HPDE6-E6E7 (cell line): ENCODE data around the gene CRHR1.
"Not testable (repeated sequence)": the region's sequence is repeated elsewhere in the genome, so short reads cannot be mapped to it uniquely, and the experiment has no call there.

Experiments
- DNase-seq: peaks from one replicate; pipeline ENCODE4 v3.0.0; 2011; ENCODE audit warnings: missing footprints; ENCODE audit errors: extremely low spot score

Gene CRHR1

DNA sequence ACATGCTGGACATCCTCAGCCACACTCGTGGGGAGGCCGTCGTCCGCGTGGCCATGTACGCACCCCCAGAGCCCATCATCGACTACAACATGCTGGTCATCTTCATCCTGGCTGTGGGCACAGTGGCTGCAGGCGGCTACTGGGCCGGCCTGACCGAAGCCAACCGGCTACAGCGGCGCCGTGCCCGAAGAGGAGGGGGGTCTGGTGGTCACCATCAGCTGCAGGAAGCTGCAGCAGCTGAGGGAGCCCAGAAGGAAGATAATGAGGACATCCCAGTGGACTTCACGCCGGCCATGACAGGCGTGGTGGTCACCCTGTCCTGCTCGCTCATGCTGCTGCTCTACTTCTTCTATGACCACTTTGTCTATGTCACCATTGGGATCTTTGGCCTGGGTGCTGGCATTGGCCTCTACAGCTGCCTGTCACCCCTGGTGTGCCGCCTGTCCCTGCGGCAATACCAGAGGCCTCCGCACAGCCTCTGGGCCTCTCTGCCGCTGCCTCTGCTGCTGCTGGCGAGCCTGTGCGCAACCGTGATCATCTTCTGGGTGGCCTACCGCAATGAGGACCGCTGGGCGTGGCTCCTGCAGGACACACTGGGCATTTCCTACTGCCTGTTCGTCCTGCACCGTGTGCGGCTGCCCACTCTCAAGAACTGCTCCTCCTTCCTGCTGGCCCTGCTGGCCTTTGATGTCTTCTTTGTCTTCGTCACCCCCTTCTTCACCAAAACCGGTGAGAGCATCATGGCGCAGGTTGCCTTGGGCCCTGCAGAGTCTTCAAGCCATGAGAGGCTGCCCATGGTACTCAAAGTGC is 61.5 kb downstream of the CRHR1 start:
- DNase-seq = no peak

DNA sequence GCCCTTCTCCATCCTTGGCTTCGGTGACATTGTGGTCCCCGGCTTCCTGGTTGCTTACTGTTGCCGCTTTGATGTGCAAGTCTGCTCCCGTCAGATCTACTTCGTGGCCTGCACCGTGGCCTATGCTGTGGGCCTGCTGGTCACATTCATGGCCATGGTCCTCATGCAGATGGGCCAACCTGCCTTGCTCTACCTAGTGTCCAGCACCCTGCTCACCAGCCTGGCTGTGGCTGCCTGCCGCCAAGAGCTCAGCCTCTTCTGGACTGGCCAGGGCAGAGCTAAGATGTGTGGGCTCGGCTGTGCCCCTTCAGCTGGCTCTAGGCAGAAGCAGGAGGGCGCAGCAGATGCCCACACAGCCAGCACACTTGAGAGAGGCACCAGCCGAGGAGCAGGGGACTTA is 62.1 kb downstream of the CRHR1 start:
- DNase-seq = no peak

DNA sequence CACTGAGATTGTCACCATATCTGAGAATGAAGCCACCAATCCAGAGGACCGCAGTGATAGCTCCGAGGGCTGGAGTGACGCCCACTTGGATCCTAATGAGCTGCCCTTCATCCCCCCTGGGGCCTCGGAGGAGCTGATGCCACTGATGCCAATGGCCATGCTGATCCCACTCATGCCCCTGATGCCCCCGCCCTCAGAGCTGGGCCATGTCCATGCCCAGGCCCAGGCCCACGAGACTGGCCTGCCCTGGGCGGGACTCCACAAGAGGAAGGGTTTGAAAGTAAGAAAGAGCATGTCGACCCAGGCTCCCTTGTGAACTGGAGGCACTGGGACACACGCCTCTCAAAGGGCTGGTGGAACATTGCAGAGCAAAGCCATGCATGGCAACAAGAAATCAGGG is 62.5 kb downstream of the CRHR1 start:
- no peak for DNase-seq

DNA sequence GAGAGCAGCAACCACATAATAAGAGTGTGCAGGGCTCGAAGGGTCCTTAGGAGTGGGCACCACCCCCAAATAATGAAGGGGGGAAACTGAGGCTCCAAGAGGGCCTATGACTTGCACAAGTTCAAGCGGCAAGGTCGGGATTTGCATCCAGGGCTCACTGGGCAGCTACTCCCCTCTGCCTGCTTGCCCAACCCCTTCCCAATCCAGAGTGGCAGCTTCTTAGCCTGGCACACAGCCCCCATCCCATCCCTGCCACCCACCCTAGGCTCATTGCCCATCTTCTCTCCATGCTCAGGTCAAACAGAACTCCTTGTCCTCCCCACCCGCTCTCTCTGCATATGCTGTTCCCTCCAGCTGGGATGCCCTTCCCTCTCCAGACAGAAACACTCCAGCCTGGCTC is 63.0 kb downstream of the CRHR1 start:
- DNase-seq = no peak

DNA sequence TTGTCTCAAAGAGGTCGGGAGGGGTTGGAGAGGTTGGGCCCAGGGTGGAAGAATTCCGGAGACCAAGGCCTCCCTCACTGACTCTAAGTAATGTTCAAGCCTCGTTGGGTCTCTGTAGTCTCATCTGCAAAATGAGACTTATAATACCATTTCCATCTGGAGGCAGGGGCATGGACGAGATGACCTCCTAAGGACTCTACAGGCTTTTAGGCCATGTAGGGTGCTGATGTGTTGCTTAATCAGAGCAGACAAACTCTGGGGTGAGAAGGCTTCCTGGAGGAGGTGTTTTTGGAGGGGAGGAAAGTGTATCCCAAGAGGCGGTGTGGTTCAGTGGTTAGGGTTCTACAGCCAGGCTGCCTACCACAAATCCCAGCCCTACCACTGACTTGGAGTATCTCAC is 63.6 kb downstream of the CRHR1 start:
- no peak for DNase-seq

DNA sequence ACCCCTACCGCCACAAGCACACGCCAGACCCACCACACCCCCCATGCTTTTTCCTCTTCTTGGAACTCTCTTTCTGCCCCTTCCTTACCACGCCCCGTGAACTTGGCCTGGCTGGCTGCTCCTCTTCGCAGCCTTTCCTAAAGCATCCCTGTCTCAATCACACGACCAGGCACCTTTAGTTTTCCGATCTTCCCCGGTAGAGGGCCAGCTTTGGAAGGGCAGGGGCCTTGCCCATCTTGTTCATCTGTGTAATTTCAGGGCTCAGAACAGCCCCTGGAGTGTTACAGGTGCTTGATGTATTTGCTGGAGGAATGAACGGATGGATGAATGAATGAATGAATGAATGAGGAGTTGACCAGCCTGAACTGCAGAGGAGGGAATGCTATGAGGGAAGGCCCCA is 64.3 kb downstream of the CRHR1 start:
- no peak for DNase-seq

DNA sequence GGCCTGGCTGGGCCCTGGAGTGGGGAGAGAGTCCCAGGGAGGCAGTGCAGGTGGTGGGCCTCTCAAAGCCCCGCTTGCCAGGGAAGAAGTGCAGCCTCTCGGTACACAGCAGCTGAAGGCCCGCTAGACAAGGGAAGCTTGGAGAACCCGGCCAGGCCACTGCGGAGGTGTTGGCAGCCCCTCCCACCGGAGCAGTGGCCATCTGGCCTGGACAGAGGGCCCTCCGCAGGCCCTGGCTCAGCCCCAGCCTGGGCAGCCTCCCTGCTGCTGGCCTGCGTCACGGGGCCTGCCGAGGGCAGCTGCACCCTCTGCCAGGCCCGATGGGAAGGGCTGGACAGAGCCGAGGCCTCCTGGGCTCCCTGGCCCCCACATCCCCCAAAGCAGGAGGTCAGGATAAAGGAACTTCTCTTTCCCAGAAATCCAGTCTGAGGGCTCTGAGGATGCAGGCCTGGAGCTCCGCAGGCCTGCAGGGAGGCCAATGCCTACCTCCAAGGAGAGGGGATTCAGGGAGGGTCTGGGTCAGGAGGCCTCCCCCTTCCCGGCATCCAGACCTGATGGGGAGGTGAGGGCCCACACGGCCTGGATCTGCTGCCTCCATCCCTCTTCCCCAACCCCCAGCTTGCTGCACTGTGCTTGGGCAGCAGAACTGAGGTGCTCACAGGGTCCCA is 64.9 kb downstream of the CRHR1 start:
- no peak for DNase-seq

DNA sequence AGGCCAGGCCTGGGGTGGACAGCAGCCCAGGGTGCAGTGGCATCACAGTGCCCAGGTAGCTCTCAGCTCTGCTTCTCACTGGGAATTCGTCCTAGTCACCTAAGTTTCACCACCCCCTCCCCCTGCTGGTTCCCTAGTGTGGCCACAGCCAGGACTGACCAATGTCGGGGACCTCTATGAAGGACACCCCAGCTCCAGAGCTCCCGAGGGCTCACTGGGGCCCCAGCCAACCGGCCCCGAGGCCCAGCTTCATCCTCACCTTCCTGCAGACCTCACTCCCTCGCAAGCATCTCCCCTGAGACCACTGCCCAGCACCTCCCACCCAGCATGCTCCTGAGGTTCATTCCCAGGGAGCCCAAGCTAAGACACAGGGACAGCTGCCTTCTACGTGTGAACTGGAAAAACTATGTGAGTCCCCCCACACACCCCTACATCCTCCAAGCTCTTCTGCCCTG is 65.4 kb downstream of the CRHR1 start:
- DNase-seq = no peak

DNA sequence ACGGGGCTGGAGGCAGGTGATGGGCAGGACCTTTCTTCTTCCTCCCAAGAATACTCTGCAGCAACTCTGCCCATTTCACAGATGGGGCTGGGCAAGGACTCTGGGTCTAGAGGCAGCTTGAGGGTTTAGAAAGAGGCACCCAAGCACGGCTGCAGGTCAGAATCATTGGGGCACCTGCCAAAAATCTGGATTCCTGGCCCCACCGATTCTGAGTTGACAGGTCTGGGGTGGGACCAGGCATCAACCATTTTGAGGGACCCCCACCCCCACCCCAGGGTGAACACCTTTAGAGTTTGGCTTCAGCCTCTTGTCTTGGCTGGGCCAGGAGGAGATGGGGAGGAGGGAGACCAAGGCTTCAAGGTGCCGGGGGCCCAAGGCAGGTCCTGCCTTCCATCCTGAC is 65.9 kb downstream of the CRHR1 start:
- no peak for DNase-seq

DNA sequence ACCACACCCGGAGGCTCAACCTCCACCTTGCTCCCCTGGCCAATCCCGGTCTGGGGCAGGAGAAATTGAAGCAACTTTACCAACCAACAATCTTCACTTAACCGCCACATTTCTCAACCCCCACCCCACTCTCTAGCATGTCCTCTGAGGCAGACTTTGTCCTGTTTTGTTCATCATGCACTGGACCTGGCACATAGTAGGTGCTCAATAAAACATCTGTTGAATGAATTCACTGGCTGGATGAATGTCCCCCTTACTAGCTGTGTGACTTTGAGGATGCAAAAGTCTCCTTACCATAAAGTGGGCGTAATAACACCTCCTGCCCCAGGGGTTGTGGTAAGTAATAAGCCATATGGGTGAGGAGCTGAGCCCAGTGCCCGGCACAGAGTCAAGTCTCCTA is 66.3 kb downstream of the CRHR1 start:
- DNase-seq = no peak

DNA sequence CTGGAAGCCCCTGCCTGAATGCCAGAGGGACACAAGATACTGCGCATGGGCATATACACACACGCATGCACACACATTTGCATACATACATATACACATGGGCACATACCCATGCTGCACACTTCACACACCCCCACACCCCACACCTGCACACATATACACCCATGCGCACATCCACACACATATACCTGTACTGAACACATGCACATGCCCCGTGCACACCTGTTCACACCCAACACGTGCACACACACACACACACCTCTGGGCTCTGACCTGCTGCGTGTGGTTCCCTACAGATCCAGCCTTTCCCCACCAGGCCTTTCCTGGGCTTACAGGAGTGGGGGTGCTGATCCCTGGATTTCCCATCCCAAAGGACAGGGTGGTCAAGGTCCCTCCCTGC is 66.9 kb downstream of the CRHR1 start:
- no peak for DNase-seq

DNA sequence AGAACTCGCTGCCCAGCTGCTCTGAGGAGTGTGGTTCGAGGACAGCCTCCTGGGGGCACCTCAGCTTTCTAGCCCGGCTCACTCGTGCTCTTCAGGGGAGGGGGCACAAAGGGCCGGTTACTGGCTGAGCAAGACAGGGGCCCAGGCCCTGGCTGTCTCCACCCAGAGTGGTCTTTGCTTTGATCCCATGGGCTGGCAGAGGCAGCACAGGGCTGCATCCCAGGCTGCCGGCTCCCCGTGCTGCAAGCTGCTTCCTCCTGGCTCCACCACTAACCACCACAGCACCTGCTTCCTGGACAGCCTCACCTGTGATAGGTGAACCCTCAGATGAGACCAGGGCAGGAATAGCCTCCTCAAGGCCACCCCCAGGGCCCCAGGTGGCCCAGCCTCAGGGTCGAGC is 67.3 kb downstream of the CRHR1 start:
- DNase-seq = no peak

DNA sequence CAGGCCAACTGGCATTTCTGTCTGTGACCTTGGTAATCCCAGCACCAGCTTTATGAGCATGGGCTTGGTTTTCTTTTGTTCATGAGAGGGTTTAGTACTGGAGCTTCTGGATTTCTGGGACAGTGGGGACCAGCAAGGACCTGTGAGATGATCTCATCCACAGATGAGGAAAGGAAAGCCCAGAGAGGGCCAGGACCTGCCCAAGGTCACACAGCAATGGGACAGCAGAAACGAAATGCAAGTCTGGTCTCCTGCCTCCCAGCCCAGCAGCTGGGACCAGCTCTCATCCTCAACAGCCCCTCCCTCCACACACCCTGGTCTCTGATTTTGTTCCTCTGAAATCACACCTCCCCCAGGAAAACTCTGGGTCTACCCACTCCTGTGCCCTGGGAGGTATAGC is 67.8 kb downstream of the CRHR1 start:
- no peak for DNase-seq

DNA sequence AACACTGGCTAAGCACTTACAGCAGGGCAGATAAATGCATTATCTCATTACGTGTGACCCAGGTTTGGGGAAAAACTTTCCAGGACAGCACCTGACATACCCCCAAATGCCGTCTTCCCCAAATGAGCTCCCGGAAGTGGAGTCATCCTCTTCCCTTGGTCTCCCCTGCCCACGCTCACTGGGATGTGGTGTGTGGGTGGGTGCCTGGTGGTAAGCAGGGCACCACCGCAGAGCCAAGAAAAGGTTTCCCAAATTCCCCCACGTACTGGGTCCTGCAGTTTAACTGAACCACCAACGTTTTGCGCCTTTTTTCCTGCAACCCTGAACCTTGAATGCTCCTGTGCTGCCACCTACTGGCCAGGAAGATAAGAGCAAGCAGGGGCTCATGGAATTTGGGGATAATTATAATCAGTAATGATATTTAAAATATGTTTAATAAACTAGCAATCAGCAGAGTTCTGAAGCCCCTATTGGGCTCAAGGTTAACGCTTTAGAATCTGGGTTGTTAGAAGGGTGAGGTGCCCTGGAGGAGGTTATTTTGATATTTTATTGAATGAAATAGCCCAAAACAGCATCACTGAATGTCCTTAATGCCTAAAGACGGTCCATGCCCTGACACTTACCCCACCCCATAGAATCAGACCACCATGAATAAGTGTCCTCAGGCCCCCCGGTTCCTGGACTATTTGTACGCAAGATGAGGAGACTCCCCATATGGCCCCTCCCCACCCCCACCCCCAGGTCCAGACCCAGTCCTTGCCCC is 68.6 kb downstream of the CRHR1 start:
- DNase-seq = peak; percentile 43

DNA sequence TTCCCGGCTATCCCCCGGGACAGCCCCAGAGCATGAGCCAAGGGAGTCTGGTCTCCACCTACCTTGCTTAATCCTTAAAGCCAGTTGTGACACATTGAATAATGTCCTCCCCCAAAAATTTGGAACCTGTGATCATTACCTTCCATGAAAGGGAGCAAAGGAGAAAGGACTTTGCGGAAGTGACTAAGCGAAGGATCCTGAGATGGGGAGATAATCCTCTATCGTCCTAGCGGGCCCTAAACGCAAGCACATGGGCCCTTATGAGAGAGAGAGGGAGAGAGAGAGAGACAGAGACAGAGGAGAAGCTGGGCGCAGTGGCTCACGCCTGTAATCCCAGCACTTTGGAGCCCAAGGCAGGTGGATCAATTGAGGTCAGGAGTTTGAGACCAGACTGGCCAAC is 70.1 kb downstream of the CRHR1 start:
- no peak for DNase-seq

DNA sequence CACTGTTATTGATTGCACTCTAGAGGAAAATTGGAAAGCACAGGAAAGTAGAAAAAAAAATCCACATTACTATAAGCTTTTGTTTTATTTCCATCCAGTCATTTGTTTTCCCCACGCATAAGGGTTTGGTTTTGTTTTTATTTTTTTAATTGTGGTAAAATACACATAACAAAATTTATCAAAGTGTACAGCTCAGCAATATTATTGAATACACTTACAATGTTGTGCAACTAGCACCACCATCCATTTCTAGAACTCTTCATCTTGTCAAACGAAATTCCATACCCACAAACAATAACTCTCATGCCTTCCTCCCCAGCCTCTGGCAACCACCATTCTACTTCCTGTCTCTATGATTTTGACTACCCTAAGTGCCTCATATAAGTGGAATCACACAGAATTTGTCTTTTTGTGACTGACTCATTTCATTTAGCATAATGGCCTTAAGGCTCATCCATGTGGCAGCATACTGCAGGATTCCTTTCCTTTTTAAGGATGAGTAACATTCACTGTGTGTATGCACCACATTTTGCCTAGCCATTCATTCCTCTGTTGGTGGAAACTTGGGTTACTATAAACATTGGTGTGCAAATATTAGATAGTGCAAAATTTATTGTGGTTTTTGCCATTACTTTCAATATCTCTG is 71.7 kb downstream of the CRHR1 start:
- no peak for DNase-seq

DNA sequence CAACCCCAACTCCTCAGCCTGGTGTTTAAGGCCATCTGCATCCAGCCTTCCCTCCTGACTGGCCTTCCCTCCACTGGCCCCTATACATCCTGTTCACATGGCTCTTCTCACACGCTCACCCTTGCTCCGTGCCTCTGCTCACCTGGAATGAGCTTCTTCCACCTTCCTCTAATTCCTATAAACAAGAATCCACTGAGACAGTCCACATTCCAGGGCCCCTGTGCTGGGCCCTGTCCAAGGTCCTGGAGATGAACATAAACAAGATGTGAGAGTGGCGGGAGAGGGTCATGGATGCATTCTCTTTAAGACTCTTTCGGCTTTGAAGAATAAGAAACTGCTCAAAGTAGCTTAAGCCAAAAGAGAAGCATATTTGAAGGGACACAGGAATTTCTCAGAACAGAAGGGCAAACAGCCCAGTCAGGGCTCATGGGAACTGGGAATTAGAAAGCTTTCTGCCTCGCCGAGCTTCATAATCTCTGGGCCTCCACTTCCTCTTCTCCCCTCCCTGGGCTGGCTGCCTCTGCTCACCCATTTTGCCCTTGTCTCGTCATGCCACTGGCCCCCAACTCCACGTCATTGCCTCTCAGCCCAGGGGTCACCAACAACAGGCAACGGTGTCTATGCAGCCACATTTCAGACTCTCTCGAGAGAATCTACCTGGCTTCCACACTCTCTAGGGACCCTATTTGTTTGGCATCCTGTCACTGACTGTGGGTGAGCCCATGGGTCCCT is 74.0 kb downstream of the CRHR1 start:
- DNase-seq = no peak

DNA sequence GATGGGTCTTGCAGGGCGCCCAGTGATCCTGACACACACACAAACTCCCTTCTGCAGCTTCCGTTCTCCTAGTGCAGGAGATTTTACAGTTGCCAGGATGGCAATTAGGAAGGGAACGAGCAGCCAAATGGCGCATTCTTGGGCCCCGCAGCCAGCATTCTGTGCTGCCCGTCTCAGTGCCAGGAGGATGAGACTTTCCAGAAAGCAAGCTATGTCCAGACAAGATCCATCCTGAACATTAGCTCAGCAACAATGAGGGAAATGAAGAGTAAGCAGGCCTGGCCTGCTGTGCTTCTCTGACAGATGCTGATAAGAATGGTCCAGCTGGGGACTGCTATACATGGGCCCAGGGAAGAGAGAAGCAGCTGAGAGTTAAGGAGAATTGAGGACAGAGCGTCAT is 77.0 kb downstream of the CRHR1 start:
- no peak for DNase-seq

DNA sequence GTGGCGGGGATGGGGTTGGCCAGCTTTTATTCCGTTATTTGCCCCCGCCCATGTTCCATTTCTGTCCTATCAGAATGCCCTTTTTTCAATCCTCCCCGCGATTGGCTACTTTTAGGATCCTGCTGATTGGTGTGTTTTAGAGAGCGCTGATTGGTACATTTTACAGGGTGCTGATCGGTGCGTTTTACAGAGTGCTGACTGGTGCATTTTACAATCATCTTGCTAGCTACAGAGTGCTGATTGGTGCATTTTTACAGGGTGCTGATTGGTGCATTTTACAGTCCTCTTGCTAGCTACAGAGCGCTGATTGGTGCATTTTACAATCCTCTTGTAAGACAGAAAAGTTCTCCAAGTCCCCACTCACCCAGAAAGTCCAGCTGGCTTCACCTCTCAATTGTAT is 78.0 kb downstream of the CRHR1 start:
- not testable (repeated sequence) for DNase-seq

DNA sequence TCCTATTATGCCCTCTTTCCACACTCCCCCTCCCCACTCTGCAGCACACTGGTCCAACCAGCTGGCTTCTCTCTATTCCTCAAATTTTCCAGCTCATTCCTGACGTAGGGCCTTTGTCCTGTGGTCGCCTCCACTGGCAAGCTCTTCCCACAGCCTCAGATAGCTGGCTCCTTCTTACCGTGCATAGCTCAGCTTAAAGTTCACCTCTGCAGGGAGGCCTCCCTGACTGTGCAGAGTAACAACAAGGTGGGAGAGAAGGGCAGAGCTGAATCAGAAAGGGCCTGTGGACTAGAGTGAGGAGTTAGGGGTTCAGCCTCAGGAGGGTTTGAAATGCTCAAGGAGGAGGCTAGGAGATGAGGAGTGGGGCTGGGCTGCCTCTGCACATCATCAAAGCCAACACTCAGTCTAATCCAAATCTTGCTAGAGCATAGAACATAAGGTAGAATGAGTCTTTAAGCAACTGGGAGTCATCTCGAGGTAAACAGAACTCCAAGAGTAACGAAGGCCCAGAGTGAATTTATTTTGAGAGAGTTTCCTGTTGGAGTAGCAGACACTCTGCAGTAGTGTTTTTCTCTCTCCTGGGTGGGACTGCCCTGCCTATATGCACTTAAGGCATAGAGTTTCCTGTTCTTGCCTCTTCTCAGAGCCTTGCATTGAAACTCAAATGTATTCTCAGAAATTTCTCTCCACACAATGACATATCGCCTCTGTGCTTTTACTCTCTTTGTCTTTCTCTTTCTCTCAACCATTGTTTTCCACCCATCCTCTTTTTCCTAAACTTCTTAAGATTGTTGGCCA is 79.9 kb downstream of the CRHR1 start:
- DNase-seq = no peak

DNA sequence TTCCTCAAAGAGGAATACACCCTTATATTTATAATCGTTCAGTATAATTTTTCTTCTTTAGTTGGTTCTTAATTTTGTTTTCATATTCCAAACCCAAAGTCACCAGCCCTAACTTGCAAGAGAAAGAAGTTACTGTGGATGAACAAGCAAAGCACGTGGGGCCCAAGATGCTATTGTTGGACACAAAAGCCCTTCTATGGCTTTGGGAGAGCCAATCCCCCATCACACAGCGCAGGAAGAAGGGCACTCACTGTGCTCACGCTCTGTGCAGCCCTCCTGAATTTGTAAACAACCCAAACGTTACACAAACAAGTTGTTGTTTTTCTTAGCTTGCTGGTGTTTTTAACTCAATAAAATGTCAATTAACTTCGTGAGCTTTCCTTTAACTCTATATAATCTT is 83.1 kb downstream of the CRHR1 start:
- no peak for DNase-seq
